IMR-90 (cell line): ENCODE data around the gene MRTO4. TPM values are rescaled to one million over a fixed set of nuclear protein-coding genes. Genes with fewer than 3 reads are reported as not detected.
"Not testable (repeated sequence)": the region's sequence is repeated elsewhere in the genome, so short reads cannot be mapped to it uniquely, and the experiment has no call there.

Source experiments
- ATAC-seq: fragments of 200-7000 bp; cut with Tn5 transposase; 2 replicates; pipeline ENCODE4 v1.9.1; 2020; ENCODE audit warnings: low read depth, mild to moderate bottlenecking, moderate library complexity
- BruUV-seq: library from RNA; stranded (reverse); fragments of 400-500 nt; replicated peaks from 2 replicates; lab custom pipeline; 2021; lab: Mats Ljungman, UMichigan
- CTCF ChIA-PET: fragments of 300-600 bp; formaldehyde crosslinking; extraction: SDS; loops from one replicate; lab custom pipeline; 2021; ENCODE audit warnings: antibody characterized with exemption; lab: Yijun Ruan, JAX
- POLR2A ChIA-PET: fragments of 300-600 bp; sonication (Branson Sonifier 250); formaldehyde crosslinking; loops from one replicate; lab custom pipeline; 2022; ENCODE audit warnings: antibody characterized with exemption; ENCODE audit not compliant: unreplicated experiment; lab: Charles Lee
- DNase-seq: peaks from one replicate; pipeline ENCODE4 v3.0.0; 2013
- H2AFZ ChIP-seq: replicated peaks from 2 replicates; pipeline ENCODE3; 2013; ENCODE audit warnings: low read length, mild to moderate bottlenecking; ENCODE audit not compliant: poor library complexity
- H2AK5ac ChIP-seq: 2 replicates; pipeline ENCODE4 v1.6.1; 2013; ENCODE audit warnings: low read depth, low read length, inconsistent platforms
- H2AK9ac ChIP-seq: replicated peaks from 2 replicates; pipeline ENCODE3; 2013; ENCODE audit warnings: mild to moderate bottlenecking, low read depth, low read length, moderate library complexity; ENCODE audit not compliant: poor library complexity
- H2BK120ac ChIP-seq: 2 replicates; pipeline ENCODE4 v1.6.1; 2013; ENCODE audit warnings: low read depth, low read length, inconsistent platforms
- H2BK15ac ChIP-seq: 3 replicates; pipeline ENCODE4 v1.6.1; 2013; ENCODE audit warnings: low read depth, low read length, inconsistent platforms
- H2BK20ac ChIP-seq: 2 replicates; pipeline ENCODE4 v1.6.1; 2013; ENCODE audit warnings: low read depth, mild to moderate bottlenecking, inconsistent platforms, low read length, moderate library complexity
- H2BK5ac ChIP-seq: 2 replicates; pipeline ENCODE4 v1.6.1; 2013; ENCODE audit warnings: mild to moderate bottlenecking, low read depth, low read length, inconsistent platforms; ENCODE audit not compliant: poor library complexity, severe bottlenecking
- H3K14ac ChIP-seq: replicated peaks from 2 replicates; pipeline ENCODE4 v1.6.1; 2013; ENCODE audit warnings: low read depth, low read length, inconsistent platforms
- H3K18ac ChIP-seq: 2 replicates; pipeline ENCODE4 v1.6.1; 2013; ENCODE audit warnings: low read depth, low read length, control low read depth
- H3K23ac ChIP-seq: 2 replicates; pipeline ENCODE4 v1.6.1; 2013; ENCODE audit warnings: low read depth, low read length, inconsistent platforms
- H3K27ac ChIP-seq: 2 replicates; pipeline ENCODE4 v1.5.1; 2013; ENCODE audit warnings: mild to moderate bottlenecking, control low read depth, low read length; ENCODE audit not compliant: insufficient read depth
- H3K27me3 ChIP-seq: 2 replicates; pipeline ENCODE4 v1.6.1; 2013; ENCODE audit warnings: low read length; ENCODE audit not compliant: control insufficient read depth, insufficient read depth
- H3K36me3 ChIP-seq: 2 replicates; pipeline ENCODE4 v1.6.1; 2013; ENCODE audit warnings: low read length, mixed read lengths; ENCODE audit not compliant: control insufficient read depth, insufficient read depth
- H3K4ac ChIP-seq: 2 replicates; pipeline ENCODE4 v1.6.1; 2013; ENCODE audit warnings: low read depth, low read length, inconsistent platforms
- H3K4me1 ChIP-seq: 2 replicates; pipeline ENCODE4 v1.6.1; 2013; ENCODE audit warnings: low read length, mixed read lengths; ENCODE audit not compliant: control insufficient read depth, insufficient read depth
- H3K4me2 ChIP-seq: 2 replicates; pipeline ENCODE4 v1.6.1; 2013; ENCODE audit warnings: low read depth, mild to moderate bottlenecking, control low read depth, low read length, moderate library complexity
- H3K4me3 ChIP-seq: 2 replicates; pipeline ENCODE4 v1.5.1; 2013; ENCODE audit warnings: low read depth, mild to moderate bottlenecking, control low read depth, low read length, moderate library complexity; ENCODE audit not compliant: insufficient read depth
- H3K56ac ChIP-seq: 2 replicates; pipeline ENCODE4 v1.6.1; 2013; ENCODE audit warnings: low read length, inconsistent platforms; ENCODE audit not compliant: insufficient read depth; ENCODE audit errors: extremely low read depth
- H3K79me1 ChIP-seq, 2 experiments: 2 replicates each; pipeline ENCODE4 v1.6.1; 2013; ENCODE audit warnings: low read length in 2 of 2, inconsistent platforms in 1 of 2, low read depth in 1 of 2
- H3K9ac ChIP-seq: 2 replicates; pipeline ENCODE4 v1.6.1; 2013; ENCODE audit warnings: low read depth, low read length, control low read depth
- H3K9me1 ChIP-seq: 2 replicates; pipeline ENCODE4 v1.6.1; 2013; ENCODE audit warnings: low read length, inconsistent platforms; ENCODE audit not compliant: insufficient read depth
- H3K9me3 ChIP-seq: 2 replicates; pipeline ENCODE4 v1.6.1; 2013; ENCODE audit warnings: low read length; ENCODE audit not compliant: control insufficient read depth, insufficient read depth
- H4K20me1 ChIP-seq: 2 replicates; pipeline ENCODE4 v1.6.1; 2013; ENCODE audit warnings: low read length, inconsistent platforms; ENCODE audit not compliant: insufficient read depth
- H4K5ac ChIP-seq: 2 replicates; pipeline ENCODE4 v1.6.1; 2013; ENCODE audit warnings: mild to moderate bottlenecking, low read depth, low read length, control low read depth
- H4K8ac ChIP-seq, 2 experiments: 2 replicates each; pipeline ENCODE4 v1.6.1; 2013; ENCODE audit warnings: low read depth in 2 of 2, low read length in 2 of 2, control low read depth in 1 of 2, inconsistent platforms in 1 of 2
- H4K91ac ChIP-seq: 2 replicates; pipeline ENCODE4 v1.6.1; 2013; ENCODE audit warnings: low read depth, low read length, inconsistent platforms; ENCODE audit not compliant: insufficient read depth
- CEBPB ChIP-seq: IDR thresholded peaks from 2 replicates; pipeline ENCODE4 v1.6.1; 2012; ENCODE audit warnings: low read depth, low read length, improper control_type of control experiment
- CHD1 ChIP-seq: IDR thresholded peaks from 2 replicates; pipeline ENCODE4 v1.6.1; 2012; ENCODE audit warnings: low read depth, low read length, improper control_type of control experiment
- ELK1 ChIP-seq: fragments of 150-350 bp; IDR thresholded peaks from 2 replicates; pipeline ENCODE4 v1.6.1; 2016; ENCODE audit warnings: low read depth, mild to moderate bottlenecking, low read length, moderate library complexity, borderline replicate concordance
- MAFK ChIP-seq: IDR thresholded peaks from 2 replicates; pipeline ENCODE4 v1.6.1; 2012; ENCODE audit warnings: low read depth, low read length, improper control_type of control experiment
- MXI1 ChIP-seq: IDR thresholded peaks from 2 replicates; pipeline ENCODE4 v1.6.1; 2012; ENCODE audit warnings: low read depth, mild to moderate bottlenecking, low read length, moderate library complexity, borderline replicate concordance
- RFX5 ChIP-seq: IDR thresholded peaks from 2 replicates; pipeline ENCODE4 v1.8.0; 2012; ENCODE audit warnings: low read depth, mild to moderate bottlenecking, low read length, moderate library complexity
- WGBS, 2 experiments: methylation state at CpG; one replicate each; pipeline versions ENCODE4 v1.1.5 to v1.1.7; 2013; ENCODE audit warnings: missing lambda C conversion rate in 2 of 2; ENCODE audit not compliant: insufficient read length in 1 of 2; ENCODE audit errors: extremely low coverage in 2 of 2; 5-methylcytosine and 5-hydroxymethylcytosine counted together
- dilution Hi-C: fragments of 300-500 bp; cut with HindIII; formaldehyde crosslinking; loops from one replicate; pipeline ENCODE4 v1.14.3; 2018; ENCODE audit warnings: low sequenced_read_pairs; ENCODE audit not compliant: unreplicated experiment
- in situ Hi-C: fragments of 300-500 bp; cut with MboI; formaldehyde crosslinking; loops from 3 replicates; pipeline ENCODE4 v1.14.3; 2019; ENCODE audit warnings: low sequenced_read_pairs, inconsistent platforms, mixed read lengths
- intact Hi-C: fragments of 100-400 bp; cut with micrococcal nuclease; formaldehyde crosslinking; loops from 2 replicates; pipeline ENCODE4 v1.10.0; 2022
- polyA plus RNA-seq, 3 experiments: library from polyadenylated mRNA; depleted of rRNA; stranded (reverse); fragments of >200 nt; gene quantifications; 2 replicates each; pipeline ENCODE4 v1.2.3, GENCODE V29; 2012; ENCODE audit warnings: low replicate concordance in 1 of 3
- total RNA-seq: library from RNA; depleted of rRNA; stranded (reverse); fragments of >200 nt; gene quantifications from 2 replicates; pipeline ENCODE4 v1.2.3, GENCODE V29; 2012

MRTO4 gene
- total and polyA plus RNA-seq, 2 of the 4 experiments (the other 2 are of a cell fraction): 48.0 to 58.1 TPM

GRCh38 chr1:19255288-19255687 is 3.7 kb downstream of the MRTO4 start:
- CTCF ChIA-PET: interaction anchor here (1.0 kb wide), 1 partner anchor 14 kb away, joined by 3 read pairs; no protein-coding TSS in a partner anchor
- ATAC-seq: no peak
- DNase-seq: no peak
- dilution Hi-C loops: no loop called here
- Histone ChIP-seq H4K5ac (no peak overlapping the region), H4K8ac (no peak overlapping the region), H2BK5ac (no peak overlapping the region), H4K91ac (no peak overlapping the region), H3K4me2 (no peak overlapping the region), H3K9ac (no peak overlapping the region), H4K20me1 (peaks cover 24% of the 10 kb centered on the region), H3K9me1 (peaks cover 6% of the 10 kb centered on the region), H2AK5ac (no peak overlapping the region), H2AK9ac (no peak overlapping the region), H3K23ac (no peak overlapping the region), H3K79me1 (peaks cover 31 to 60% of the 10 kb centered on the region in 2 experiments), H3K27ac (no peak overlapping the region), H3K56ac (no peak overlapping the region), H2BK15ac (no peak overlapping the region), H3K27me3 (no peaks in the 10 kb centered on the region), H3K4me1 (0 out of 2 replicates have a peak, but pooled peaks cover 2% of the 10 kb centered on the region), H3K18ac (no peak overlapping the region), H3K14ac (no peak overlapping the region), H3K9me3 (no peaks in the 10 kb centered on the region), H2BK120ac (no peak overlapping the region), H2AFZ (no peak overlapping the region), H3K36me3 (peaks cover 40% of the 10 kb centered on the region), H2BK20ac (no peak overlapping the region), H3K4me3 (no peak overlapping the region), H3K4ac (no peak overlapping the region)
- POLR2A ChIA-PET: no interaction called here
- no TSS peak for BruUV-seq
- in situ Hi-C loops: no loop called here
- intact Hi-C loops: no loop called here
- TF ChIP-seq MXI1: no peak
- no peak for TF ChIP-seq RFX5
- TF ChIP-seq CEBPB: no peak
- TF ChIP-seq CHD1: no peak
- no peak for TF ChIP-seq MAFK
- TF ChIP-seq ELK1: no peak
- WGBS, 2 experiments: no CpG with 5 or more reads among the region's 4 CpGs

- H2BK15ac ChIP-seq, H2BK5ac ChIP-seq, dilution Hi-C loops, H4K5ac ChIP-seq, H3K4me1 ChIP-seq, BruUV-seq, H2AK5ac ChIP-seq, H3K4me3 ChIP-seq, H3K4ac ChIP-seq, ATAC-seq, H4K91ac ChIP-seq, H3K56ac ChIP-seq, H3K27me3 ChIP-seq, in situ Hi-C loops, H3K18ac ChIP-seq, H3K4me2 ChIP-seq, H2BK20ac ChIP-seq, CTCF ChIA-PET, H2AK9ac ChIP-seq, intact Hi-C loops, H3K9ac ChIP-seq, H3K9me3 ChIP-seq, H4K8ac ChIP-seq, H3K27ac ChIP-seq, H2BK120ac ChIP-seq, DNase-seq, H2AFZ ChIP-seq, H3K23ac ChIP-seq, H3K14ac ChIP-seq, POLR2A ChIA-PET: not testable (repeated sequence)
- peaks cover 22 to 55% of the 10 kb centered on the region in 2 experiments for H3K79me1 ChIP-seq
- peaks cover 30% of the 10 kb centered on the region for H4K20me1 ChIP-seq
- H3K9me1 ChIP-seq: peaks cover 10% of the 10 kb centered on the region
- WGBS, 2 experiments: 94% methylated on average over 2 of the region's 5 CpGs; no CpG with 5 or more reads in 1 of the 2 experiments
- peaks cover 41% of the 10 kb centered on the region for H3K36me3 ChIP-seq
Measured at GRCh38 chr1:19256301-19256700, 4.7 kb downstream of the MRTO4 start.
